B cell (primary cell): ENCODE measurements around the gene TPK1.

Source experiments
- CTCF ChIP-seq: fragments of 200-600 bp; IDR thresholded peaks from one replicate; pipeline ENCODE4 v1.8.0; 2022; ENCODE audit warnings: antibody characterized with exemption, mild to moderate bottlenecking
- EZH2 ChIP-seq: IDR thresholded peaks from 2 replicates; pipeline ENCODE4 v1.6.1; 2012; ENCODE audit warnings: borderline replicate concordance, low read depth, mild to moderate bottlenecking, moderate library complexity, low read length; ENCODE audit not compliant: insufficient read depth, poor library complexity, severe bottlenecking

- TF ChIP-seq CTCF = no peak
- no peak for TF ChIP-seq EZH2
These were observed at the start of gene TPK1 for GRCh38 chr7:144835652-144836544.
